ENCODE data around the gene CD58. TPM values are rescaled to one million over a fixed set of nuclear protein-coding genes. Genes with fewer than 3 reads are reported as not detected.

The CD58 gene
- total RNA-seq, 4 donors from 2014 or later = 25.3 to 40.9 (median 28.9) TPM

- WGBS, 2 donors = 82% methylated on average over 1 of the region's 1 CpG
- DNase-seq (ENCODE audit: low spot score in 2 of 2) = no peak
- TF ChIP-seq POLR2A (IDR thresholded peaks at IDR 0.05) = no peak
- TF ChIP-seq, protein P1, sequence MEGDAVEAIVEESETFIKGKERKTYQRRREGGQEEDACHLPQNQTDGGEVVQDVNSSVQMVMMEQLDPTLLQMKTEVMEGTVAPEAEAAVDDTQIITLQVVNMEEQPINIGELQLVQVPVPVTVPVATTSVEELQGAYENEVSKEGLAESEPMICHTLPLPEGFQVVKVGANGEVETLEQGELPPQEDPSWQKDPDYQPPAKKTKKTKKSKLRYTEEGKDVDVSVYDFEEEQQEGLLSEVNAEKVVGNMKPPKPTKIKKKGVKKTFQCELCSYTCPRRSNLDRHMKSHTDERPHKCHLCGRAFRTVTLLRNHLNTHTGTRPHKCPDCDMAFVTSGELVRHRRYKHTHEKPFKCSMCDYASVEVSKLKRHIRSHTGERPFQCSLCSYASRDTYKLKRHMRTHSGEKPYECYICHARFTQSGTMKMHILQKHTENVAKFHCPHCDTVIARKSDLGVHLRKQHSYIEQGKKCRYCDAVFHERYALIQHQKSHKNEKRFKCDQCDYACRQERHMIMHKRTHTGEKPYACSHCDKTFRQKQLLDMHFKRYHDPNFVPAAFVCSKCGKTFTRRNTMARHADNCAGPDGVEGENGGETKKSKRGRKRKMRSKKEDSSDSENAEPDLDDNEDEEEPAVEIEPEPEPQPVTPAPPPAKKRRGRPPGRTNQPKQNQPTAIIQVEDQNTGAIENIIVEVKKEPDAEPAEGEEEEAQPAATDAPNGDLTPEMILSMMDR (IDR thresholded peaks at IDR 0.05) = no peak
- no peak overlapping the region for H3K4me3 ChIP-seq (ENCODE audit: low read depth, poor library complexity, severe bottlenecking)
- intact Hi-C loops (cut with DNase I; ENCODE audit: low total_unique reads) = no loop called here
Observed at GRCh38 chr1:116537898-116538297, 32.9 kb downstream of the CD58 start.

- WGBS, 2 donors = 57 to 68% methylated on average over 3 of the region's 3 CpGs
- no peak overlapping the region for H3K4me3 ChIP-seq (ENCODE audit: low read depth, poor library complexity, severe bottlenecking)
- intact Hi-C loops (cut with DNase I; ENCODE audit: low total_unique reads) = no loop called here
- DNase-seq (ENCODE audit: low spot score in 2 of 2) = no peak
- no peak for TF ChIP-seq POLR2A (IDR thresholded peaks at IDR 0.05)
- TF ChIP-seq, protein P1 (IDR thresholded peaks at IDR 0.05) = no peak
Observed at GRCh38 chr1:116537040-116537831, 33.6 kb downstream of the CD58 start.

DNA sequence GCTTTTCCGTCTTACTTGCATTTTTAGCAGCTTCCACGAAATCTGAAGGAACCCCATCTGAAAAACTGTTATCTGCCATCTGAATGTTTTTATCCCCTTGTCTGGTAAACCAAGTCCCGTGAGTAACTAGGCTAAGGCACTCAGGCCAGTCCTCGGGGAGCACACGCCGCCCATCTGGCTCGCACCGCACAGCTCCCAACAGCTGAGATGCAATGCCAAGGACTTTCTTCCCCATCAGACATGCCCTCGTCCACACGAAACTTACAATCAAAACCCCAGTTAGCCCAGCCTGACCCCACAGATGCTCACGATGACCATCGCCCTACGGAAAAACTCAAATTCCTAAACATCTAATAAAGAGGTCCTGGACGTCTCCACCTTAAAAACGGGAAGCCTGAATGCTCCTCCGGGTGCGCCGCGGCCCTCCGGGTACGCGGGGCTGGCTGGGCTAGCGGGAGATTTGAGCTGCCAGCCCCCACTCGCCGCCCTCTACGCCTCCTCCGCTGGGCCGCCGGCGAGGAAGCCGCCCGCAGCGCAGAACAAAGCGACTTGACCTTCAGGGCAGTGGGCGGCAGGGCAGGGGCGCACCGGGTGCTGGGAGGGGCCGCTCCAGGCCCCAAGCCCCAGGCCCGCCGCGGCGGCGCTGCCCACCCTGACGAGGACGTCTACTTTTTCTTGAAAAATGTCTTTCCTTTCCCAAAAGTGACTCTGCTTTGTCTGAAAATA lies 36.6 kb downstream of the CD58 start:
- 86 to 87% methylated on average over 43 to 45 of the region's 45 CpGs for WGBS, 2 donors
- TF ChIP-seq POLR2A (IDR thresholded peaks at IDR 0.05) = no peak
- TF ChIP-seq, protein P1 (IDR thresholded peaks at IDR 0.05) = no peak
- intact Hi-C loops (cut with DNase I; ENCODE audit: low total_unique reads) = no loop called here
- DNase-seq (ENCODE audit: low spot score in 2 of 2) = no peak
- H3K4me3 ChIP-seq (ENCODE audit: low read depth, poor library complexity, severe bottlenecking) = no peak overlapping the region

GRCh38 chr1:116533429-116533820 lies 37.4 kb downstream of the CD58 start:
- H3K4me3 ChIP-seq (ENCODE audit: low read depth, poor library complexity, severe bottlenecking) = no peak overlapping the region
- intact Hi-C loops (cut with DNase I; ENCODE audit: low total_unique reads) = no loop called here
- 91 to 93% methylated on average over 3 of the region's 3 CpGs for WGBS, 2 donors
- TF ChIP-seq POLR2A (IDR thresholded peaks at IDR 0.05) = no peak
- TF ChIP-seq, protein P1 (IDR thresholded peaks at IDR 0.05) = no peak
- DNase-seq (ENCODE audit: low spot score in 2 of 2) = no peak

DNA sequence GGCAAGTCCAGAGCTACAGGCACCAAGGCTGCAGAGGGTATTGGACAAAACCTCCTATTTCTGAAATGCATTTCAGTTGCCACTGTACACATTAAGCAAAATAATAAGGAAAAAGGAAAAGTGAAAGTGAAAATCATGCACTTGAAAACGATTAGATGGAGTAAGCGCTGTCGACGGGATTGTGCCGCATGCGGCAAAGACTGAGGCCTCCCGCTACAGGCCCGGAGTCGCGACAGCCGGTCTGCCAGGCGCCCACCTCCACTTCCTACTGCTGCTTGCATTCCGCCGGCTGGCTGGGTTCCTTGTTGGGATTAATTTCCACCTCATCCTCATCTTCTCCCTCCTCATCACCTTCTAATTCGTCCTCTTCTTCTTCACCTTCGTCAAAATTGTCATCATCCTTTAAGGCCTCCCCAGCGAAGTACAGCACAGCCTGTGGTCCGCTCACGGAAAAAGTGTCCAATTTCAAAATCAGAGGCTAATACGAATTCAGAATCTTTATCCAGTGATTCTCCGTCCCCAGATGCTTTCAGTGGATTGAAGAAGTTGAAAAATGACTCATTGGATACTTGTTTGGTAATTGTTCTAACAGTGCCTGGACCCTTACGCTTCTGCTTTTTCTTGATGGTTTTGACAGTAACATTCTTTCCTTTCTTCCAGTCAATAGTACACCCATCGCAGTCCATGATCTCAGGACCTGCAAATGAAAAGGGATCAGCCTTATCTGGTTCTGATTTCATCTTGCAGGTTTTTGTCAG lies 38.0 kb downstream of the CD58 start:
- 95 to 98% methylated on average over 23 of the region's 23 CpGs for WGBS, 2 donors
- TF ChIP-seq, protein P1 (IDR thresholded peaks at IDR 0.05) = no peak
- TF ChIP-seq POLR2A (IDR thresholded peaks at IDR 0.05) = no peak
- intact Hi-C loops (cut with DNase I; ENCODE audit: low total_unique reads) = no loop called here
- DNase-seq (ENCODE audit: low spot score in 2 of 2) = no peak
- no peak overlapping the region for H3K4me3 ChIP-seq (ENCODE audit: low read depth, poor library complexity, severe bottlenecking)
